A673 (cell line): Measurements from ENCODE around the gene CLEC7A.

ENCODE experiments used
- CTCF ChIP-seq: fragments of 300-800, 200-600 bp; sonication (generic); conservative IDR thresholded peaks from 2 replicates; pipeline ENCODE4 v1.5.1; 2017; ENCODE audit warnings: low read depth, mild to moderate bottlenecking, antibody characterized with exemption, low read length, moderate library complexity, mixed read lengths
- EZH2 ChIP-seq: fragments of 200-600 bp; sonication (generic); IDR thresholded peaks from 2 replicates; pipeline ENCODE4 v1.6.1; 2017; ENCODE audit warnings: borderline replicate concordance, low read depth, mild to moderate bottlenecking, mixed read lengths, antibody characterized with exemption, low read length; ENCODE audit not compliant: poor library complexity, severe bottlenecking

GRCh38 chr12:10070380-10070779 lies 59.6 kb downstream of the CLEC7A start:
- no peak for TF ChIP-seq CTCF
- no peak for TF ChIP-seq EZH2
